NB4 (cell line): ENCODE results near the gene TRAP1.
A peak's percentile ranks its signal among the peaks of the same experiment; 100 is the strongest.

Experiments
- DNase-seq: peaks from one replicate; pipeline ENCODE4 v3.0.0; 2010; ENCODE audit warnings: low read depth
- H3K4me3 ChIP-seq: one replicate; pipeline ENCODE4 v1.5.1; 2011; ENCODE audit warnings: mild to moderate bottlenecking, low read depth, low read length, moderate library complexity
- CTCF ChIP-seq: IDR thresholded peaks from one replicate; pipeline ENCODE4 v1.5.1; 2012; ENCODE audit warnings: low read depth, low read length
- MYC ChIP-seq: IDR thresholded peaks from 2 replicates; pipeline ENCODE4 v1.6.1; 2011; ENCODE audit warnings: low read depth, low read length
- POLR2A ChIP-seq: IDR thresholded peaks from 2 replicates; pipeline ENCODE4 v1.6.1; 2011; ENCODE audit warnings: mild to moderate bottlenecking; ENCODE audit not compliant: insufficient read length; ENCODE audit errors: extremely low read depth
- TF ChIP-seq, protein P1 (sequence below): IDR thresholded peaks from 2 replicates; pipeline ENCODE4 v1.6.1; 2011; ENCODE audit warnings: low read depth, low read length

The TRAP1 gene

GRCh38 chr16:3640632-3641501, 76.5 kb downstream of the TRAP1 start:
- no peak for TF ChIP-seq POLR2A
- TF ChIP-seq CTCF: no peak
- TF ChIP-seq, protein P1, sequence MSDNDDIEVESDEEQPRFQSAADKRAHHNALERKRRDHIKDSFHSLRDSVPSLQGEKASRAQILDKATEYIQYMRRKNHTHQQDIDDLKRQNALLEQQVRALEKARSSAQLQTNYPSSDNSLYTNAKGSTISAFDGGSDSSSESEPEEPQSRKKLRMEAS: no peak
- no peak for TF ChIP-seq MYC
- no peak overlapping the region for H3K4me3 ChIP-seq
- no peak for DNase-seq

DNA sequence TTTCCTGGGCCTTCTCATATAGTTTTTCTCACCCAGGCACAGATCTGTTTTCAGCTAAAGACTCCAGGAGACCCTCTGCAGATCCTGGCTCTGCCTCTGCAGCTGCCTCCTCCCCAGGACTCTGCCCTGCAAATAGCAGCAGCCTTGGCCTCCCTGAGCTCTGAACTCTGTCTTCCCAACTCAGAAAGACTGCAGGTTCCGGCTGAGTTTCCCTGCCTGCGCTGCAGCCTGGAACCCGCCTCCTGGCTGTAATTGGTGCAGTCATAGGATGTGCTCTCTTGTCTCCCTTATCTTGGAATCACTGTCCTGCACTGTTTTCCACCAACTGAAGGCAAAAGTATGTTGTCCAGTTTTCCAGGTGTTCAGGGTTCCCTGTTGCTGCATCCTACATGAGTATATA, 77.1 kb downstream of the TRAP1 start:
- TF ChIP-seq POLR2A (no peak), CTCF (no peak), MYC (no peak)
- TF ChIP-seq, protein P1: no peak
- H3K4me3 ChIP-seq: no peak overlapping the region
- DNase-seq: no peak

GRCh38 chr16:3638916-3639644, 78.2 kb downstream of the TRAP1 start:
- no peak for TF ChIP-seq CTCF
- no peak for TF ChIP-seq MYC
- TF ChIP-seq POLR2A: no peak
- TF ChIP-seq, protein P1: no peak
- no peak for DNase-seq
- H3K4me3 ChIP-seq: no peak overlapping the region

- no peak overlapping the region for H3K4me3 ChIP-seq
- peak; percentile 83 for DNase-seq
- TF ChIP-seq POLR2A (peak; percentile 24), MYC (peak; percentile 90), CTCF (no peak)
- TF ChIP-seq, protein P1: peak; percentile 76
Measured at GRCh38 chr16:3637371-3637923, 79.9 kb downstream of the TRAP1 start.

DNA sequence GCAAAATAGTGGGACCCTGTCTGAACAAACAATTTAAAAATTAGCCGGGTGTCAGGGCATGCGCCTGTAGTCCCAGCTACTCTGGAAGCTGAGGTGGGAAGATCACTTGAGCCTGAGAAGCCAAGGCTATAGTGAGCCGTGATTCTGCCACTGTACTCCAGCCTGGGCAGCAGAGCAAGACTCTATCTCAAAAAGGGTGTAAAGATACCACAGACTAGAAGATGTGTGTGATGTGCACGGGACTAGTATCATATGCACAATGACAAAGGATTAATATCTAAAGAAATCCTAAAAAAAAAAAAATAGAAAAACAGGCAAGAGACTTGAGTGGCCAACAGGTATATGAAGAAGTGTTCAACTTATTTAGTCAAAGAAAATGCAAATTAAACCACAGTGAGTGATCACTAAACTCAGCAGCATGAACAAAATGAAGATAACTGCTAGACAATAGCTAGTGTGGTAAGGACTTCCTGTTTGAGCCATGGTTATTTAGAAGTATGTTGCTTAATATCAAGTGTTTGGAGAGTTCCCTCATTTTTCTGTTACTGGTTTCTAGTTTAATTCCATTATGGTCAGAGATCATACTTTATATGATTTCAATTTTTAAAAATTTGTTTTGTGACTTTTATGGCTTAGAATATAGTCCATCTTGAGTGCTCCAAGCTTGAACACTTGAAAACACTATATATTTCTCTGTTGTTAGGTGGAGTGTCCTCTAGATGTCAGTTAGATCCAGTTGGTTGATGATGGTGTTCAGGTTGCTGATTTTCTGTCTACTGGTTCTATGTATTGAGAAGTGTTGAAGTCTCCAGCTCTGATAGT, 91.2 kb downstream of the TRAP1 start:
- peak; percentile 76 for DNase-seq

More for the DNA sequence above, 91.2 kb downstream of the TRAP1 start:
- no peak for TF ChIP-seq MYC
- TF ChIP-seq CTCF: peak; percentile 7
- H3K4me3 ChIP-seq: peak overlapping the region; percentile 0
